Erythroblast (primary cell): ENCODE data around the gene ZC2HC1C.

Experiments
- DNase-seq, 2 experiments: peaks; one replicate each; lab custom pipeline; 2025; lab: John Stamatoyannopoulos, UW
- GATA1 ChIP-seq: IDR thresholded peaks from 2 replicates; pipeline ENCODE4 v1.6.1; 2011; ENCODE audit warnings: low read depth, mild to moderate bottlenecking, control low read depth, low read length, moderate library complexity
- POLR2A ChIP-seq: IDR thresholded peaks from 2 replicates; pipeline ENCODE4 v1.6.1; 2011; ENCODE audit warnings: mild to moderate bottlenecking, low read length

ZC2HC1C gene, protein sequence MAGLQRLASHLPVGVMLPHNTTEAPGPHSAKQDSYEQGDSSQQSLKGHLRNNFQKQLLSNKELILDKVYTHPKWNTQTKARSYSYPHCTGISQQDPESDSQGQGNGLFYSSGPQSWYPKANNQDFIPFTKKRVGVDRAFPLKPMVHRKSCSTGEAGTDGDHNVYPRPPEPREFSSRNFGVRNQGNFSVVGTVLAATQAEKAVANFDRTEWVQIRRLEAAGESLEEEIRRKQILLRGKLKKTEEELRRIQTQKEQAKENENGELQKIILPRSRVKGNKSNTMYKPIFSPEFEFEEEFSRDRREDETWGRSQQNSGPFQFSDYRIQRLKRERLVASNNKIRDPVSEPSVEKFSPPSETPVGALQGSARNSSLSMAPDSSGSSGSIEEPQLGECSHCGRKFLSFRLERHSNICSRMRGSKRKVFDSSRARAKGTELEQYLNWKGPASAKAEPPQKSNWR

DNA sequence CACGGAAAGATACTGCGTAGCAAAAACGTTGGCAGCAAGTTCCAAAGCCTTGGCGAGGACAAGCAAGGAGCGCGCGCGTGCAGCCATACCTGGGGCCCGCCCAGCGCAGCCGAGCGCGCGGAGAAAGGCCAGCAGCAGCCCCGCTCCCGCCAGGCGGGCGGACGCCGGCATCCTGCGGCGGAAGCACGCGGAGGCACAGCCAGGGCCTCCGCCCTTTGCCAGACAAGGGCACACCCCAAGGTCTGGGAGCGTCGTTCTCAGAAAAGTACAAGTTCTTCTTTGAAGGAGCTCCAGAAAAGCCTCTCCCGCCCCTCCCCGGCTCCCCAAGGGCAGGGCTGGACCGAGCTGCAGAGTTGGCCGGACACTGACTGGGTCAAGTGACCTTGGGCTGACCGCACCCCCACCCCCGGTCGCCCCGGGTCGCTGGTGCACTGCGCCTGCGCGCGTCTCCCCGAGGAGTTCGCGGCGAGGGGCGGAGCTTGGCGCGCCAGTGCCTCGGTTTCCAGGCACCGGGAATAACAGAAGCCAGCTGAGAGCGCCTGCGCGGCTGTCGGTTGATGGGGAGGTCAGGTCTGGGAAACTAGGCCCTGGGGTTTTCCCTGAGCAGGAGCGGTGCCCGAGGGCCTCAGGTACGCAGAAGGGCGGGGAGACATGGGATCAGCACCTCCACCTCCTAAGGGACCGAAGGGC lies at the start of gene ZC2HC1C:
ZC2HC1C (plus strand) TSS at position 521 of the 690 bp plus-strand sequence. CDS start 933 bp downstream, outside the sequence.
- peak; percentile 90 to 91 for DNase-seq
- TF ChIP-seq GATA1 (no peak), POLR2A (peak; percentile 85)

DNA sequence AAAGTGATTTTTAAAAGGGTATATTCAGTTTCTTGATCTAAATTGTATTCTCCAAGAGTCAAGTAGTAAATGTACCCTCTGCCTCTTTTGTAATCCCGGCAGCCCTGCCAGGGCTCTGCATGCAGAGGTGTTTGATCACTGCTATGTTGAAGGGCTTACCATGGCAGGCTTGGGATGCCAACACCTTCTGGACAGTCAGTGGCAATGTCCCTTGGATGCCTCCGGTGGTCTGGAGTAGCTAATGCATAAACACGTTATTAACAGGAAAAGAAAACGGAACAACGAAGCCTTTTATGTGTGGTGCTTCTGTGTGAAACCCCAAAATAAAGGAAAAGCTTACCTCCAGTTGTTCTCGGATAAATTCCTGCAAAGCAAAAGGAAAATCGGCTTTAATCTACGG lies 46.8 kb upstream of the ZC2HC1C start:
- peak; percentile 43 to 51 for DNase-seq
- no peak for TF ChIP-seq POLR2A
- TF ChIP-seq GATA1: no peak

- TF ChIP-seq GATA1 (no peak), POLR2A (no peak)
- DNase-seq: no peak
Observed at GRCh38 chr14:75023108-75023507, 46.3 kb upstream of the ZC2HC1C start.

DNA sequence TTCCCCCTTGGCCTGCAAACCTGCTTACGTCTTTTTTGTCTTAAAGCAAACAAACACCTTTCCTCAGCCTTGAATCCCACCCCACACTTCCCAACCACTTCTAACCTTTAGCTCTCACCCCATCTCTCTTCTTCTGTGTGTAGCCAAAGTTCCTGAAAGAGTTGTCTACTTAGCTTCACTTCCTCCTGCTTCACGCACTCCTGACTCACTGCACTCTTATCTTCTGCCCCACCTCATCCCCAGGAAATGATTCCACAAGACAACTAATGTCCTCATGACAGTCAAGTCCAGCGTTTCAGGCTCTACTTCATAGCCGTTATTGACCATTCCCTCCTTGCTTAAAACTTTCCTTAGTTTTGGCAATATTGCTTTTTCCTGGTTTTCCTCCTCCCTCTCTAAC lies 44.4 kb upstream of the ZC2HC1C start:
- TF ChIP-seq GATA1 (no peak), POLR2A (no peak)
- DNase-seq: peak in 1 of 2 experiments; percentile 62

- no peak for TF ChIP-seq POLR2A
- DNase-seq: peak in 1 of 2 experiments; percentile 16
Observed at GRCh38 chr14:75025876-75026275, 43.6 kb upstream of the ZC2HC1C start.

- no peak for TF ChIP-seq POLR2A
- no peak for TF ChIP-seq GATA1
- no peak for DNase-seq
Observed at GRCh38 chr14:75030147-75030546, 39.3 kb upstream of the ZC2HC1C start.

DNA sequence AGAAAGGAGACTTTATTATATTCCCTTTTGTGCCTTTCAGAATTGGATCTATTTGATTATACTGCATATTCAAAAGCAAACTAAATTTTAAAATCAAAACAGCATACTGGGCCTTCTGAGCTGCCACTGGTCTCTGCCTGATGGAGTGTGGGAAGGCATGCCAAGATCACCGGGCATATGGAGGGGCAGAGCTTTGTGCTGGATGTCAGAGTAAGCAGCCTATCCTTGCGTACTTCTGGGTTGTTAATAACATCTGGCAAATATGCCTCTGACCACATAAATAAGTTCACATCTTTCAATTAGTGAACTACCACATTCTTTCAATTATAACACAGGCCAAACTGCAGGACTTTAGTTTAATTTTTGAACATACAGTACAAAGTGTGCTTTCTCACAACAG lies 36.5 kb upstream of the ZC2HC1C start:
- TF ChIP-seq POLR2A (no peak), GATA1 (no peak)
- no peak for DNase-seq

GRCh38 chr14:75040507-75040906 lies 28.9 kb upstream of the ZC2HC1C start:
- no peak for TF ChIP-seq GATA1
- no peak for TF ChIP-seq POLR2A
- DNase-seq: peak; percentile 40 to 66

DNA sequence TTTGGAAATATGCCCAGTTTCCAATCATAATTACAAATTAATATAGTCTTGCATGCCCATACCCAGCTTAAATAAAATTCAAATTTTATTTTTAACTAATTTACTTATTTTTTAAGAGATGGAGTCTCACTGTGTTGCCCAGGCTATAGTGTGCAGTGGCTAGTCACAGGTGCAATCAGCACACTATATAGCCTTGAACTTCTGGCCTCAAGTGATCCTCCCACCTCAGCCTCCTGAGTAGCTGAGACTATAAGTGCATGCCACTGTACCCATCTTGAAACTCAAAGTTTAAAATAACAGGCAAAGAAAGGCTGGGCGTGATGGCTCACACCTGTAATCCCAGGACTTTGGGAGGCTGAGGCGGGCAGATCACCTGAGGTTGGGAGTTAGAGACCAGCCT lies 28.5 kb upstream of the ZC2HC1C start:
- TF ChIP-seq POLR2A (no peak), GATA1 (no peak)
- no peak for DNase-seq

DNA sequence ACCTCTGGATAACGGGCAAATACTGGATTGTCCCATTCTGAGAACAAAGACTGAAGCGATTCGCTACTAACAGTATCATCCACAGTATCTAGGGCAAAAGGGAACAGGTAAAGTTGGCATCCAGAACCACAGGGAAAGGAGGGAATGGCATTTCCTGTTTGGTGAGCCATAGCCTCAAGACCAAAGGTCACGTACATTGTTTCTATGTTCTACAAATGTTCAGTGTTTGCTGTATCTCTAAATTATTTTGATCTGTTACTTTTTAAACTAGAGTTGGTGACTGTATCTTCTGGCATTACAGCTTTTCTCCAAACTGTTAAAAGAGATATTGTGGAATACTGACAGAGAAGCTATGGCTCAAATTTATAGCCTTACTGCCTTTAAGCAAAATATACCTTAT lies 27.8 kb upstream of the ZC2HC1C start:
- TF ChIP-seq GATA1 (no peak), POLR2A (no peak)
- no peak for DNase-seq

DNA sequence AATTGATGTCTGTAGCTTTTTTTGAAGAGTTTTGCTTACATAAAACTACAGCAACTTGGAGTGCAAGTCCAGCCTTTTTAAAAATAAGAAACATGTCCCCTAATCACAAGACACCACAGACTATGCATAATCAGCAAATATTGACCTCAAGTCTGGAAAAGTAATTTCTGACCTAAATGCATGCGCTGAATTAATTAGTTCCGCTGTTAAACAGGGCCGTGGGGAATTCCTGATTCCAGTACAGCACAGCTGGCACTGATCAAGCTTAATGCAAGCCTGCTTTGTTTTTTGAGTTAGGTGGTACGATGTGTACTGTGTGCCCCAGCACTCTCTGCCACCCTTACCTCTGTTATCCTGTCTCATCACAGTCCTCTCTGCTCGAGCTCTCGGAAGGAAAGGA lies 27.4 kb upstream of the ZC2HC1C start:
- DNase-seq: no peak
- TF ChIP-seq POLR2A: no peak
- TF ChIP-seq GATA1: no peak

DNA sequence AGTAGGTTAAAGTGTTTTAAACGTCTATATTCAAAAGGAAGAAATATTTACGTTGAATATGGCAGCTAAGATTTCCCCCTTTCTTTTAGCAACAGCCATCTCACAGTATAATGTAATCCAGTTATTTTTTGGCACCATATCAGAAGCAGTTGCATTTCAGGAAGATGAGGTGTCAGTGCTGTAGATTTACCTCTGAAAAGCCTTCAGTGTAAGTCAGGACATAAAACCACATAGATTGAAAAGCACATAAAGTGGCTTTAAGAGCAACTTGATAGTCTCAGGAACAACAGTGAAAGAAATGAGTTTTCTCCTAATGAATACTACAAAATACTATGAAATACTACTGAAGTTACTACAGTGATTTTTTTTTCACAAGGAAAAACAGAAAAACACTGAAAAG lies 25.1 kb upstream of the ZC2HC1C start:
- TF ChIP-seq POLR2A (no peak), GATA1 (no peak)
- DNase-seq: no peak

DNA sequence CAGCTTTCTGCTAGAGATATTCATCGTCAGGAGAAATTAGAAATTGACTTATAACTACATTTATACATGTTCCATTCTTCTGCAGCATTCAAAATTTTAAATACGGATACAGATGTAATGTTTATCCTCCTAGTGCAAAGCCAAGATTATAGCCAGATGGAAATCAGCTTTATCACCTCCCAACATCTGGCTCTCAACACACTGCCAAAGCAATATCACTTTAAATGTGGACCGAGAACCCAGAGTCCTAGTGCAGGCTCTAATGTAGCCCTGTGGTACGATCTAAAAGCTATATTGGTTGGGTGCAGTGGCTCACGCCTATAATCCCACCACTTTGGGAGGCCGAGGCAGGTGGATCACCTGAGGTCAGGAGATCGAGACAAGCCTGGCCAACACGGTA lies 24.7 kb upstream of the ZC2HC1C start:
- TF ChIP-seq POLR2A (no peak), GATA1 (no peak)
- peak in 1 of 2 experiments; percentile 66 for DNase-seq

DNA sequence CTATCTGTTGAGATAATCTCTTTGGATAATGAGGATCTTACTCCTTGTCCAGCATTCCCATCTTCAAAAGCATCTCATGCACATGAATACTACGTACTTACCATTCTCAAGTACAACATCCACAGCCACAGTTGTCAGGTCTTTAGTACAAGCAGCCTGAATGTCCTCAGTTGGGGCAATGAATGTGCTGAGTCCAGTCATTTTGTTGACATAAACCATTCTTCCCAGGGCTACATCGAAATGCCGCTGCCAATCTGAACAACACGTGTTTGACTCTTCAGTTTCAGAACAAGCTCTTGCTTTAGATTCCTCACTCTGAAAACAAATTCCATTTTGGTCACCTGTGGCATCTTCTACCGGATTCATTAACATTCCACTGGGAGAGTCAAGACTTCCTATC lies 23.2 kb upstream of the ZC2HC1C start:
- DNase-seq: no peak
- TF ChIP-seq GATA1: no peak

DNA sequence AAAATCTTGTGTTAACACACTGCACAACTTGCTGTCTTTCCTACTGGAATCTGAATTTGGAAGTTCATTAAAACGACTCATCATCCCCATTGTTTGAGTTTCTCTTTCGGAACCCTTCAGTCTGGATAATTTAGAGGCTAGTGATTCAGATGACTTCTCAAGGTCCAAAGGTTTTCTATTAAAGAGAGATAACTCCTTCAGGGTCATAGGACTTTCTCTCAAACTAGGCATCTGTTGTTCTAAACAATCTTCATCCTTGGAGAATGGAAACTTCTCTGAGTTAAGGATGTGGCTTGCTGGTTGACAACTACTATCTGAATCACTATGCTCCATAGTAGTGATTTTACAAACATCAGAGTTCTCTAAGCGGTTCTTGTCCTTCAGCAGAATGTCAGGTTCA lies 22.5 kb upstream of the ZC2HC1C start:
- TF ChIP-seq GATA1: no peak
- TF ChIP-seq POLR2A: no peak
- DNase-seq: no peak
